ENCODE results near the gene B3GNT9.

B3GNT9 gene

GRCh38 chr16:67104845-67105244 lies 46.0 kb downstream of the B3GNT9 start:
- Histone ChIP-seq H3K4me1 (ENCODE audit: low read length) (peaks cover 3% of the 10 kb centered on the region; the same call in 1 of the 2 replicates), H3K36me3 (replicated peaks; ENCODE audit: insufficient read depth, low read length) (no peaks in the 10 kb centered on the region), H3K79me2 (ENCODE audit: low read length) (peaks cover under 1% of the 10 kb centered on the region), H3K27me3 (replicated peaks; ENCODE audit: insufficient read depth, low read length) (no peaks in the 10 kb centered on the region), H2AFZ (ENCODE audit: low read length) (no peak overlapping the region), H3K4me2 (ENCODE audit: low read depth, low read length) (no peak overlapping the region), H3K9me2 (replicated peaks; ENCODE audit: insufficient read depth, low read length) (no peaks in the 10 kb centered on the region), H3K9me3 (replicated peaks; ENCODE audit: insufficient read depth, low read length) (no peaks in the 10 kb centered on the region), H4K20me1 (ENCODE audit: insufficient read depth, low read length) (no peaks in the 10 kb centered on the region), H3K4me3 (ENCODE audit: low read length) (no peak overlapping the region), H3K27ac (ENCODE audit: low read length) (no peak overlapping the region), H3K9ac (ENCODE audit: low read length) (no peak overlapping the region), H3F3A (ENCODE audit: insufficient read depth, low read length) (no peaks in the 10 kb centered on the region)
- no peak for DNase-seq
- TF ChIP-seq EZH2 (optimal IDR thresholded peaks at IDR 0.05; ENCODE audit: low read depth, low read length) (no peak), EZH2phosphoT487 (IDR thresholded peaks at IDR 0.05; ENCODE audit: low read length) (no peak), CTCF (IDR thresholded peaks at IDR 0.05; ENCODE audit: low read length) (no peak)

GRCh38 chr16:67104061-67104460 lies 46.7 kb downstream of the B3GNT9 start:
- Histone ChIP-seq H3K4me3 (ENCODE audit: low read length) (no peak overlapping the region), H3K79me2 (ENCODE audit: low read length) (no peaks in the 10 kb centered on the region), H3K27ac (ENCODE audit: low read length) (no peak overlapping the region), H3K9ac (ENCODE audit: low read length) (no peak overlapping the region), H3K9me2 (replicated peaks; ENCODE audit: insufficient read depth, low read length) (no peaks in the 10 kb centered on the region), H4K20me1 (ENCODE audit: insufficient read depth, low read length) (no peaks in the 10 kb centered on the region), H3K4me2 (ENCODE audit: low read depth, low read length) (no peak overlapping the region), H2AFZ (ENCODE audit: low read length) (no peak overlapping the region), H3F3A (ENCODE audit: insufficient read depth, low read length) (no peaks in the 10 kb centered on the region), H3K27me3 (replicated peaks; ENCODE audit: insufficient read depth, low read length) (no peaks in the 10 kb centered on the region), H3K36me3 (replicated peaks; ENCODE audit: insufficient read depth, low read length) (no peaks in the 10 kb centered on the region), H3K9me3 (replicated peaks; ENCODE audit: insufficient read depth, low read length) (no peaks in the 10 kb centered on the region), H3K4me1 (ENCODE audit: low read length) (0 out of 2 replicates have a peak, but pooled peaks cover 3% of the 10 kb centered on the region)
- no peak for DNase-seq
- TF ChIP-seq EZH2phosphoT487 (IDR thresholded peaks at IDR 0.05; ENCODE audit: low read length) (no peak), EZH2 (optimal IDR thresholded peaks at IDR 0.05; ENCODE audit: low read depth, low read length) (no peak), CTCF (IDR thresholded peaks at IDR 0.05; ENCODE audit: low read length) (peak; percentile 26)

GRCh38 chr16:67101311-67102082 lies 49.3 kb downstream of the B3GNT9 start:
- no peaks in the 10 kb centered on the region for H3K9me2 ChIP-seq (replicated peaks; ENCODE audit: insufficient read depth, low read length)
- no peak overlapping the region for H3K27ac ChIP-seq (ENCODE audit: low read length)
- TF ChIP-seq EZH2 (optimal IDR thresholded peaks at IDR 0.05; ENCODE audit: low read depth, low read length) (no peak), CTCF (IDR thresholded peaks at IDR 0.05; ENCODE audit: low read length) (no peak), EZH2phosphoT487 (IDR thresholded peaks at IDR 0.05; ENCODE audit: low read length) (no peak)
- H2AFZ ChIP-seq (ENCODE audit: low read length) = no peak overlapping the region
- H3K36me3 ChIP-seq (replicated peaks; ENCODE audit: insufficient read depth, low read length) = no peaks in the 10 kb centered on the region
- H3F3A ChIP-seq (ENCODE audit: insufficient read depth, low read length) = no peaks in the 10 kb centered on the region
- DNase-seq = no peak
- no peaks in the 10 kb centered on the region for H4K20me1 ChIP-seq (ENCODE audit: insufficient read depth, low read length)
- 0 out of 2 replicates have a peak, but pooled peaks cover 3% of the 10 kb centered on the region for H3K4me1 ChIP-seq (ENCODE audit: low read length)
- H3K9me3 ChIP-seq (replicated peaks; ENCODE audit: insufficient read depth, low read length) = no peaks in the 10 kb centered on the region
- no peak overlapping the region for H3K4me2 ChIP-seq (ENCODE audit: low read depth, low read length)
- no peak overlapping the region for H3K4me3 ChIP-seq (ENCODE audit: low read length)
- no peaks in the 10 kb centered on the region for H3K79me2 ChIP-seq (ENCODE audit: low read length)
- H3K27me3 ChIP-seq (replicated peaks; ENCODE audit: insufficient read depth, low read length) = no peaks in the 10 kb centered on the region
- no peak overlapping the region for H3K9ac ChIP-seq (ENCODE audit: low read length)
